SK-N-SH (cell line): Measurements from ENCODE around the gene PNPLA2.

Experiments
- CTCF ChIP-seq: fragments of 200-600 bp; sonication (generic); IDR thresholded peaks from 2 replicates; pipeline ENCODE4 v1.6.1; 2017; ENCODE audit warnings: antibody characterized with exemption, mild to moderate bottlenecking, moderate library complexity
- GATA2 ChIP-seq: sonication (generic); formaldehyde crosslinking; IDR thresholded peaks from 2 replicates; pipeline ENCODE4 v1.5.0; 2020; ENCODE audit warnings: mild to moderate bottlenecking, missing genetic modification reagents

- TF ChIP-seq CTCF (no peak), GATA2 (CRISPR knock-in tag) (no peak)
Observed at GRCh38 chr11:801097-801780, 17.5 kb upstream of the PNPLA2 start.
